Measurements from ENCODE around the gene TEX264.

TEX264 gene

DNA sequence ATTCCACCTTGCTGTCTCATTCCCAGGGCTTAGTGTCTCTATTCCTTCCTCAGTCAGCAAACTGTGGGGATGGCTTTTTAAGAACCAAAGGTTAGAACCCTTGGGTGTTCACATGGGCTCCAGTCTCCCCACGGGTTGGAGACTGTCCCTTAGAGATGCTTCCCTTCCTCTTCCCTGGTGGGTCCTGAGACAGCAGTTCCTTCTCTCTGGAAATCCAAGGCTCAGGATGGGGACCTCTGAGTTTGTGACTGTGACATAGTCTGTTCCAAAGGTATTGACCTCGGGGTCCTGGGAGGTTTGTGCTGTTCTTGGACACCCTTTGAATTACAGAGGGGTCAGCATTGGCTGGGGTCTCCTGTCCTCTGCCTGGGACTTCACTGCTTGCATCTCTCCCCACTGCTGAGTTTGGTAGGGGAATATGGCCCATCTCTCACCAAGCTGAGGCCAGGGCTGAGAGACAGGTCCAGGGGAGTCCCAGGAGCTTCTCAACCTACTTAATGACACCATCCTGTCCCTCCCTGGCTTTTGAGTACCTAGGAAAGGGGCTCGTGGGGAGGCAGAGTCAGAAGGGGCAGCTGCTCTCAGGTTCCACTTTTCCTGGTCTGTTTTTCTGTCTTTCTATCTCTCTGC is 37.3 kb downstream of the TEX264 start:
- H3K4me3 ChIP-seq (ENCODE audit: extremely low read depth, insufficient read depth, low read length, poor library complexity, severe bottlenecking) = no peak overlapping the region
- H3K4me1 ChIP-seq (ENCODE audit: control insufficient read depth, insufficient read depth, low read length, poor library complexity, severe bottlenecking) = peaks cover 4% of the 10 kb centered on the region
- H3K36me3 ChIP-seq (ENCODE audit: control insufficient read depth, insufficient read depth, low read length) = no peaks in the 10 kb centered on the region
- no peaks in the 10 kb centered on the region for H3K9me3 ChIP-seq (ENCODE audit: control insufficient read depth, low read length)
- 69 to 75% methylated on average over 2 of the region's 3 CpGs for WGBS, 2 experiments (ENCODE audit: insufficient coverage in 2 of 2)
- no peak overlapping the region for H3K27ac ChIP-seq (ENCODE audit: low read depth, low read length, severe bottlenecking)

DNA sequence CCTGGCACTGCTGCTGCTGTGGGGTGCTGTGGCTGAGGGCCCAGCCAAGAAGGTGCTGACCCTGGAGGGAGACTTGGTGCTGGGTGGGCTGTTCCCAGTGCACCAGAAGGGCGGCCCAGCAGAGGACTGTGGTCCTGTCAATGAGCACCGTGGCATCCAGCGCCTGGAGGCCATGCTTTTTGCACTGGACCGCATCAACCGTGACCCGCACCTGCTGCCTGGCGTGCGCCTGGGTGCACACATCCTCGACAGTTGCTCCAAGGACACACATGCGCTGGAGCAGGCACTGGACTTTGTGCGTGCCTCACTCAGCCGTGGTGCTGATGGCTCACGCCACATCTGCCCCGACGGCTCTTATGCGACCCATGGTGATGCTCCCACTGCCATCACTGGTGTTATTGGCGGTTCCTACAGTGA is 38.0 kb downstream of the TEX264 start:
- Histone ChIP-seq H3K36me3 (ENCODE audit: control insufficient read depth, insufficient read depth, low read length) (no peaks in the 10 kb centered on the region), H3K9me3 (ENCODE audit: control insufficient read depth, low read length) (no peaks in the 10 kb centered on the region), H3K27ac (ENCODE audit: low read depth, low read length, severe bottlenecking) (no peak overlapping the region), H3K4me3 (ENCODE audit: extremely low read depth, insufficient read depth, low read length, poor library complexity, severe bottlenecking) (no peak overlapping the region), H3K4me1 (ENCODE audit: control insufficient read depth, insufficient read depth, low read length, poor library complexity, severe bottlenecking) (peaks cover 4% of the 10 kb centered on the region)
- WGBS, 2 experiments (ENCODE audit: insufficient coverage in 2 of 2) = 90 to 93% methylated on average over 17 of the region's 17 CpGs

DNA sequence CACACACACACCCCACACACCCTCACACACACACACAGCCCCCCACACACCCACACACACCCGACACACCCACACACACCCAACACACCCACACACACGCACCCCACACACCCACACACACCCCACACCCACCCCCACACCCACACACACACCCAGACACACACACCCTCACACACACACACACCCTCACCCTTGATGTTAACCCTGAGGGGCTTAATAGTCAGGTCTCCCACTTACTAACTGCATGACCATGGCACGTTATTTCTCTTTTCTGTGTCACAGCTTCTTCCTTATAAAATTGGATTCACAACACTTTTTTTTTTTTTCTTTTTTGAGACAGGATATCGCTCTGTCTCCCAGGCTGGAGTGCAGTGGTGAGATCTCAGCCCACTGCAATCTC is 38.6 kb downstream of the TEX264 start:
- peaks cover 4% of the 10 kb centered on the region for H3K4me1 ChIP-seq (ENCODE audit: control insufficient read depth, insufficient read depth, low read length, poor library complexity, severe bottlenecking)
- WGBS, 2 experiments (ENCODE audit: insufficient coverage in 2 of 2) = 90 to 100% methylated on average over 2 to 3 of the region's 4 CpGs
- no peaks in the 10 kb centered on the region for H3K9me3 ChIP-seq (ENCODE audit: control insufficient read depth, low read length)
- H3K27ac ChIP-seq (ENCODE audit: low read depth, low read length, severe bottlenecking) = no peak overlapping the region
- no peak overlapping the region for H3K4me3 ChIP-seq (ENCODE audit: extremely low read depth, insufficient read depth, low read length, poor library complexity, severe bottlenecking)
- H3K36me3 ChIP-seq (ENCODE audit: control insufficient read depth, insufficient read depth, low read length) = no peaks in the 10 kb centered on the region

DNA sequence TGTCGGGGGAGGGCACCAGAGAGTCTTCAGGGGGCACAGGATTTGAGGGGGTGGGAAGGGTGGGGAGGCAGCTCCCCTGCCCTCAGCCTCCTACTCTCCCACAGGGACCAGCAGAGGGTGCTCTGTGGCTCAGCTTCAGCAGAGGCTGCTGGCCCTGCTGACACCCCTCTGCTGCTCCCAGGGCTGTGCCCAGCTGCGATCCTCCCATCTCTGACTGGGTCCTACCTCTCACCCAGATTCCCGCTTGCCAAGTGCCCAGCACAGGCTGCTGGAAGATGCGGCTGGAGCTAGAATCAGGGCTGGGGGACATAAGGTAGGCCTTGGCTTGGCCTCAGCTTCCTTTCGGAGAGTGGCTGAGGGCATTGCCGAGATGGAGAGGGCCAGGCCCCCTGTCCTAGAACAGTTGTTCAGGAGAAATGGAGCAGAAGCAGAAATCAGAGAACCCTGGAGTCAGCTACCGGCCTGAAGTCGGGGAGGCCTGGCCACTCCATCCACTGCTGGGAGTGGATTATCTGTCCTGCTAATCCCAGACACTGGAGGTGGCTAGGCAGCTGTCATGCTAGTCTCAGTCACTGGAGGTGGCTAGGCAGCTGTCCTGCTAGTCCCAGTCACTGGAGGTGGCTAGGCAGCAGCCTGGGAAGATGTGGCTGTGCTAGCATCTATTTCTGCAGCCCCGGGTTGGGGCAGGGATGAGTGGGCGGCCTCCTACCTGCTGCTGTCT is 39.7 kb downstream of the TEX264 start:
- no peak overlapping the region for H3K27ac ChIP-seq (ENCODE audit: low read depth, low read length, severe bottlenecking)
- H3K4me1 ChIP-seq (ENCODE audit: control insufficient read depth, insufficient read depth, low read length, poor library complexity, severe bottlenecking) = peaks cover 4% of the 10 kb centered on the region
- no peaks in the 10 kb centered on the region for H3K9me3 ChIP-seq (ENCODE audit: control insufficient read depth, low read length)
- 88% methylated on average over 8 to 10 of the region's 10 CpGs for WGBS, 2 experiments (ENCODE audit: insufficient coverage in 2 of 2)
- H3K4me3 ChIP-seq (ENCODE audit: extremely low read depth, insufficient read depth, low read length, poor library complexity, severe bottlenecking) = no peak overlapping the region
- H3K36me3 ChIP-seq (ENCODE audit: control insufficient read depth, insufficient read depth, low read length) = no peaks in the 10 kb centered on the region

DNA sequence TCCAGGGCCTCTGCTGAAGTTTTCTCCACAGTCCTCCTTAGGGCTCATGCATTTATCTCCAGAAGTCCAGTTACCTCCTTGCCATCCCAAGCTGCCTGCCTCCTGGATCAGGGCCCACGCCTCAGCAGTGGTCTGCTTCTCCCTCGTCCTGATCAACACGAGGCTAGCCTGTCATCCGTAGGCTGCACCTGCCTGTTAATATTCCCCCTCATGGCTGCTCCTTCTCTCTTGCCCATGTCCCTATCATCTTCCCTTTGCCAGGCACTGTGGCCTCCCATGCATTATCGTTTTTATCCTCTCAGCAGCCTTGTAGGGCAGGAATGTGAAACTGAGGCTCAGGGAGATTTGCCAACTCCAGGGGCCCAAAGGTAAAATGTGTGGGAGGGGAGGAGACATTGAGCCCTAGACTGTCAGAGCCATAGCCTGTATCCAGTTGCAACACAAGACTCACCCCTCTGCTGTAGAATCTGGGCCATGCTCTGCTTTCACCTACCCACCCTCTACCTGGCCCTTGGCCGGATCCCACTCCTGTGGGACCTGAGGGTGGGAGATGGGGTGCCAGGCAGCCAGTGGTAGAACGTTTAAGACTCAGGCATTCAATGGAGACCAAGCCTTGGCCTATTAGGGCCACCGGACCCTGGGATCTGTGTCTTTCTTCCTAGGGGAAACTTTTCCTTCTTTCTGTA is 40.4 kb downstream of the TEX264 start:
- H3K36me3 ChIP-seq (ENCODE audit: control insufficient read depth, insufficient read depth, low read length) = no peaks in the 10 kb centered on the region
- H3K9me3 ChIP-seq (ENCODE audit: control insufficient read depth, low read length) = no peaks in the 10 kb centered on the region
- peaks cover 4% of the 10 kb centered on the region for H3K4me1 ChIP-seq (ENCODE audit: control insufficient read depth, insufficient read depth, low read length, poor library complexity, severe bottlenecking)
- WGBS, 2 experiments (ENCODE audit: insufficient coverage in 2 of 2) = 93 to 95% methylated on average over 6 of the region's 8 CpGs
- no peak overlapping the region for H3K27ac ChIP-seq (ENCODE audit: low read depth, low read length, severe bottlenecking)
- no peak overlapping the region for H3K4me3 ChIP-seq (ENCODE audit: extremely low read depth, insufficient read depth, low read length, poor library complexity, severe bottlenecking)

DNA sequence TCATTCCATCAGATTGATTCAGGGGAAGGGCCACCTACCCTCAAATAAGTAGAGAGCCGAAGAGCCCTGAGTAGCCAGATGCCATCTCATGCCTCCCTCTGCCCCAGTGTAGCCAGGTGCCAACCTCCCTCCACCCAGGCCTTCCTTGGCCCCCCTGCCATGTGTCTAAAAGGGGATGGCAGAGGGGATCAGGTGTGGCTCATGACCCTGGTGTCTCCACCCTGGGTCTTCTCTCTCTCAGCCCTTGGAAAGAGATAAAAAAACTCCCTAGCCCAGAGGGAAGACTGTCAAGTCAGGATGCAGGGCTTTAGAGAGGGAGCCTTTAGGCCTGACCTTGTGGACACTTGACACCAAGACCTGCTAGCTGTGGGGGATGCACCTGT is 41.0 kb downstream of the TEX264 start:
- no CpG with 5 or more reads among the region's 1 CpG for WGBS, 2 experiments (ENCODE audit: insufficient coverage in 2 of 2)
- Histone ChIP-seq H3K4me1 (ENCODE audit: control insufficient read depth, insufficient read depth, low read length, poor library complexity, severe bottlenecking) (peaks cover 4% of the 10 kb centered on the region), H3K36me3 (ENCODE audit: control insufficient read depth, insufficient read depth, low read length) (no peaks in the 10 kb centered on the region)

DNA sequence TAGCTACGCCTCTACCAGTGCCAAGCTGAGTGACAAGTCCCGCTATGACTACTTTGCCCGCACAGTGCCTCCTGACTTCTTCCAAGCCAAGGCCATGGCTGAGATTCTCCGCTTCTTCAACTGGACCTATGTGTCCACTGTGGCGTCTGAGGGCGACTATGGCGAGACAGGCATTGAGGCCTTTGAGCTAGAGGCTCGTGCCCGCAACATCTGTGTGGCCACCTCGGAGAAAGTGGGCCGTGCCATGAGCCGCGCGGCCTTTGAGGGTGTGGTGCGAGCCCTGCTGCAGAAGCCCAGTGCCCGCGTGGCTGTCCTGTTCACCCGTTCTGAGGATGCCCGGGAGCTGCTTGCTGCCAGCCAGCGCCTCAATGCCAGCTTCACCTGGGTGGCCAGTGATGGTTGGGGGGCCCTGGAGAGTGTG is 41.5 kb downstream of the TEX264 start:
- peaks cover under 1% of the 10 kb centered on the region for H3K4me1 ChIP-seq (ENCODE audit: control insufficient read depth, insufficient read depth, low read length, poor library complexity, severe bottlenecking)
- H3K27ac ChIP-seq (ENCODE audit: low read depth, low read length, severe bottlenecking) = no peak overlapping the region
- no peaks in the 10 kb centered on the region for H3K9me3 ChIP-seq (ENCODE audit: control insufficient read depth, low read length)
- H3K36me3 ChIP-seq (ENCODE audit: control insufficient read depth, insufficient read depth, low read length) = no peaks in the 10 kb centered on the region
- no peak overlapping the region for H3K4me3 ChIP-seq (ENCODE audit: extremely low read depth, insufficient read depth, low read length, poor library complexity, severe bottlenecking)
- WGBS, 2 experiments (ENCODE audit: insufficient coverage in 2 of 2) = 91 to 94% methylated on average over 12 to 20 of the region's 20 CpGs

More for the DNA sequence above, 41.0 kb downstream of the TEX264 start:
- no peak overlapping the region for H3K27ac ChIP-seq (ENCODE audit: low read depth, low read length, severe bottlenecking)
- H3K9me3 ChIP-seq (ENCODE audit: control insufficient read depth, low read length) = no peaks in the 10 kb centered on the region
- no peak overlapping the region for H3K4me3 ChIP-seq (ENCODE audit: extremely low read depth, insufficient read depth, low read length, poor library complexity, severe bottlenecking)

DNA sequence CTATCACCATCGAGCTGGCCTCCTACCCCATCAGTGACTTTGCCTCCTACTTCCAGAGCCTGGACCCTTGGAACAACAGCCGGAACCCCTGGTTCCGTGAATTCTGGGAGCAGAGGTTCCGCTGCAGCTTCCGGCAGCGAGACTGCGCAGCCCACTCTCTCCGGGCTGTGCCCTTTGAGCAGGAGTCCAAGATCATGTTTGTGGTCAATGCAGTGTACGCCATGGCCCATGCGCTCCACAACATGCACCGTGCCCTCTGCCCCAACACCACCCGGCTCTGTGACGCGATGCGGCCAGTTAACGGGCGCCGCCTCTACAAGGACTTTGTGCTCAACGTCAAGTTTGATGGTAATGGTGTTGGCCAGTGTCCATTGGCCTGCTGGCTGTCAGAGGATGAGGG is 41.9 kb downstream of the TEX264 start:
- Histone ChIP-seq H3K4me3 (ENCODE audit: extremely low read depth, insufficient read depth, low read length, poor library complexity, severe bottlenecking) (no peak overlapping the region), H3K27ac (ENCODE audit: low read depth, low read length, severe bottlenecking) (no peak overlapping the region), H3K4me1 (ENCODE audit: control insufficient read depth, insufficient read depth, low read length, poor library complexity, severe bottlenecking) (no peaks in the 10 kb centered on the region), H3K9me3 (ENCODE audit: control insufficient read depth, low read length) (no peaks in the 10 kb centered on the region), H3K36me3 (ENCODE audit: control insufficient read depth, insufficient read depth, low read length) (no peaks in the 10 kb centered on the region)
- WGBS, 2 experiments (ENCODE audit: insufficient coverage in 2 of 2) = 91 to 94% methylated on average over 10 to 19 of the region's 19 CpGs

DNA sequence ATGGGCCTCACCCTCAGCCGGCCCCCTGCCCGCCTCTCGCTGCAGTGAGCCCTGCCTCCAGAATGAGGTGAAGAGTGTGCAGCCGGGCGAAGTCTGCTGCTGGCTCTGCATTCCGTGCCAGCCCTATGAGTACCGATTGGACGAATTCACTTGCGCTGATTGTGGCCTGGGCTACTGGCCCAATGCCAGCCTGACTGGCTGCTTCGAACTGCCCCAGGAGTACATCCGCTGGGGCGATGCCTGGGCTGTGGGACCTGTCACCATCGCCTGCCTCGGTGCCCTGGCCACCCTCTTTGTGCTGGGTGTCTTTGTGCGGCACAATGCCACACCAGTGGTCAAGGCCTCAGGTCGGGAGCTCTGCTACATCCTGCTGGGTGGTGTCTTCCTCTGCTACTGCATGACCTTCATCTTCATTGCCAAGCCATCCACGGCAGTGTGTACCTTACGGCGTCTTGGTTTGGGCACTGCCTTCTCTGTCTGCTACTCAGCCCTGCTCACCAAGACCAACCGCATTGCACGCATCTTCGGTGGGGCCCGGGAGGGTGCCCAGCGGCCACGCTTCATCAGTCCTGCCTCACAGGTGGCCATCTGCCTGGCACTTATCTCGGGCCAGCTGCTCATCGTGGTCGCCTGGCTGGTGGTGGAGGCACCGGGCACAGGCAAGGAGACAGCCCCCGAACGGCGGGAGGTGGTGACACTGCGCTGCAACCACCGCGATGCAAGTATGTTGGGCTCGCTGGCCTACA is 44.4 kb downstream of the TEX264 start:
- Histone ChIP-seq H3K4me1 (ENCODE audit: control insufficient read depth, insufficient read depth, low read length, poor library complexity, severe bottlenecking) (no peaks in the 10 kb centered on the region), H3K36me3 (ENCODE audit: control insufficient read depth, insufficient read depth, low read length) (no peaks in the 10 kb centered on the region), H3K4me3 (ENCODE audit: extremely low read depth, insufficient read depth, low read length, poor library complexity, severe bottlenecking) (no peak overlapping the region), H3K9me3 (ENCODE audit: control insufficient read depth, low read length) (no peaks in the 10 kb centered on the region), H3K27ac (ENCODE audit: low read depth, low read length, severe bottlenecking) (no peak overlapping the region)
- 91 to 95% methylated on average over 36 of the region's 36 CpGs for WGBS, 2 experiments (ENCODE audit: insufficient coverage in 2 of 2)

DNA sequence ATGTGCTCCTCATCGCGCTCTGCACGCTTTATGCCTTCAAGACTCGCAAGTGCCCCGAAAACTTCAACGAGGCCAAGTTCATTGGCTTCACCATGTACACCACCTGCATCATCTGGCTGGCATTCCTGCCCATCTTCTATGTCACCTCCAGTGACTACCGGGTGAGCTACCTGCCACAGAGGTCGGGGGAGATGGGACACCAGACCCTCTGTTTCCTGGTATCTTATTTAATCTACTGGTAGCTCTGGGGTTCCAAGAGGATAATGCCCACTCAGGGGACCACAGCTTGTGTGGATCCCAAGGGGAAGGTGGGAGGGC is 44.9 kb downstream of the TEX264 start:
- Histone ChIP-seq H3K9me3 (ENCODE audit: control insufficient read depth, low read length) (no peaks in the 10 kb centered on the region), H3K4me1 (ENCODE audit: control insufficient read depth, insufficient read depth, low read length, poor library complexity, severe bottlenecking) (no peaks in the 10 kb centered on the region), H3K4me3 (ENCODE audit: extremely low read depth, insufficient read depth, low read length, poor library complexity, severe bottlenecking) (no peak overlapping the region), H3K27ac (ENCODE audit: low read depth, low read length, severe bottlenecking) (no peak overlapping the region), H3K36me3 (ENCODE audit: control insufficient read depth, insufficient read depth, low read length) (no peaks in the 10 kb centered on the region)
- WGBS, 2 experiments (ENCODE audit: insufficient coverage in 2 of 2) = 94 to 96% methylated on average over 7 to 8 of the region's 8 CpGs
